Activated B cell treated with CpG ODN at 0.5 μM for 24 hours (primary cell): Measurements from ENCODE around the gene SNX8. TPM values are rescaled to one million over a fixed set of nuclear protein-coding genes. Genes with fewer than 3 reads are reported as not detected.

Experiments used
- ATAC-seq: fragments of 200-7000 bp; cut with Tn5 transposase; one replicate; pipeline ENCODE4 v1.10.0; 2021; ENCODE audit warnings: low read depth, mild to moderate bottlenecking, moderate library complexity
- CTCF ChIA-PET: fragments of 350-600 bp; sonication (Branson Sonifier 250); formaldehyde crosslinking; loops from one replicate; lab custom pipeline; 2021; ENCODE audit warnings: antibody characterized with exemption; lab: Charles Lee
- POLR2A ChIA-PET: fragments of 350-600 bp; sonication (Branson Sonifier 250); formaldehyde crosslinking; loops from one replicate; lab custom pipeline; 2021; ENCODE audit warnings: antibody characterized with exemption; lab: Charles Lee
- DNase-seq: peaks from one replicate; pipeline ENCODE4 v3.0.0; 2022
- H3K27ac Mint-ChIP-seq: one replicate; pipeline ENCODE4 v1.8.0; 2020; ENCODE audit warnings: mixed read lengths
- H3K27me3 Mint-ChIP-seq: one replicate; pipeline ENCODE4 v1.8.0; 2021; ENCODE audit warnings: mixed read lengths
- H3K36me3 Mint-ChIP-seq: one replicate; pipeline ENCODE4 v1.8.0; 2021; ENCODE audit warnings: low read depth, mixed read lengths
- H3K4me1 Mint-ChIP-seq: one replicate; pipeline ENCODE4 v1.8.0; 2021; ENCODE audit warnings: mixed read lengths
- H3K4me3 Mint-ChIP-seq: one replicate; pipeline ENCODE4 v1.8.0; 2020; ENCODE audit warnings: mild to moderate bottlenecking, mixed read lengths
- H3K9me3 Mint-ChIP-seq: one replicate; pipeline ENCODE4 v1.8.0; 2020; ENCODE audit warnings: mixed read lengths
- CTCF ChIP-seq: fragments of 200-600 bp; IDR thresholded peaks from one replicate; pipeline ENCODE4 v1.8.0; 2022; ENCODE audit warnings: antibody characterized with exemption, mild to moderate bottlenecking
- intact Hi-C: fragments of 100-400 bp; cut with micrococcal nuclease; formaldehyde crosslinking; loops from one replicate; pipeline ENCODE4 v1.15.1; 2024
- total RNA-seq: library from RNA; stranded (reverse); gene quantifications from 2 replicates; pipeline ENCODE4 v1.2.3, GENCODE V29; 2022

The SNX8 gene
- total RNA-seq, 1 donor from 2014 or later = 175 TPM

- peaks cover 52% of the 10 kb centered on the region for H3K36me3 Mint-ChIP-seq
- H3K27me3 Mint-ChIP-seq = no peaks in the 10 kb centered on the region
- H3K9me3 Mint-ChIP-seq = no peaks in the 10 kb centered on the region
- ATAC-seq (no peak), DNase-seq (no peak)
- intact Hi-C loops = loop anchor here (10.0 kb wide), 3 partner anchors 294 to 814 kb away; partner anchors contain the start of genes CARD11 and TTYH3
- no peak overlapping the region for H3K4me3 Mint-ChIP-seq
- CTCF ChIA-PET = no interaction called here
- H3K4me1 Mint-ChIP-seq = peaks cover 45% of the 10 kb centered on the region
- no peak for TF ChIP-seq CTCF
- no peak overlapping the region for H3K27ac Mint-ChIP-seq
- POLR2A ChIA-PET = no interaction called here
Measured at GRCh38 chr7:2230882-2231281, 83.4 kb downstream of the SNX8 start.

- ChIA-PET POLR2A (no interaction called here), CTCF (no interaction called here)
- Mint-ChIP-seq H3K4me1 (peaks cover 39% of the 10 kb centered on the region), H3K36me3 (peaks cover 54% of the 10 kb centered on the region), H3K4me3 (peak overlapping the region; percentile 19), H3K27me3 (no peaks in the 10 kb centered on the region), H3K9me3 (no peaks in the 10 kb centered on the region), H3K27ac (no peak overlapping the region)
- intact Hi-C loops = loop anchor here (10.0 kb wide), 3 partner anchors 295 to 815 kb away; partner anchors contain the start of genes CARD11 and TTYH3
- ATAC-seq (no peak), DNase-seq (no peak)
- TF ChIP-seq CTCF = no peak
Measured at GRCh38 chr7:2230226-2230625, 84.0 kb downstream of the SNX8 start.

- no peak for TF ChIP-seq CTCF
- H3K9me3 Mint-ChIP-seq = no peaks in the 10 kb centered on the region
- no peak for ATAC-seq
- H3K36me3 Mint-ChIP-seq = peaks cover 52% of the 10 kb centered on the region
- H3K4me3 Mint-ChIP-seq = no peak overlapping the region
- intact Hi-C loops = no loop called here
- H3K27me3 Mint-ChIP-seq = no peaks in the 10 kb centered on the region
- CTCF ChIA-PET = no interaction called here
- no peak for DNase-seq
- POLR2A ChIA-PET = no interaction called here
- peaks cover 35% of the 10 kb centered on the region for H3K4me1 Mint-ChIP-seq
- H3K27ac Mint-ChIP-seq = no peak overlapping the region
Measured at GRCh38 chr7:2229467-2229866, 84.8 kb downstream of the SNX8 start.

GRCh38 chr7:2228921-2229320 is 85.3 kb downstream of the SNX8 start:
- H3K9me3 Mint-ChIP-seq = no peaks in the 10 kb centered on the region
- DNase-seq = no peak
- H3K27me3 Mint-ChIP-seq = no peaks in the 10 kb centered on the region
- TF ChIP-seq CTCF = no peak
- peaks cover 30% of the 10 kb centered on the region for H3K4me1 Mint-ChIP-seq
- intact Hi-C loops = no loop called here
- H3K36me3 Mint-ChIP-seq = peaks cover 55% of the 10 kb centered on the region
- ATAC-seq = no peak
- no peak overlapping the region for H3K4me3 Mint-ChIP-seq
- no peak overlapping the region for H3K27ac Mint-ChIP-seq
- CTCF ChIA-PET = no interaction called here
- POLR2A ChIA-PET = no interaction called here

GRCh38 chr7:2227699-2228098 is 86.5 kb downstream of the SNX8 start:
- Mint-ChIP-seq H3K27me3 (no peaks in the 10 kb centered on the region), H3K4me3 (no peak overlapping the region), H3K9me3 (no peaks in the 10 kb centered on the region), H3K27ac (no peak overlapping the region), H3K4me1 (peaks cover 23% of the 10 kb centered on the region), H3K36me3 (peaks cover 58% of the 10 kb centered on the region)
- no peak for TF ChIP-seq CTCF
- ChIA-PET CTCF (no interaction called here), POLR2A (interaction anchor here (0.5 kb wide), 1 partner anchor 61 kb away, joined by 9 read pairs; no protein-coding TSS in a partner anchor)
- intact Hi-C loops = no loop called here
- no peak for DNase-seq
- ATAC-seq = no peak
